GM20000 (cell line): Measurements from ENCODE around the gene TBC1D22B.

Experiments
- DNase-seq: peaks from one replicate; pipeline ENCODE4 v3.0.0; 2012; ENCODE audit warnings: low spot score
- TF ChIP-seq, protein P1 (sequence below): IDR thresholded peaks from 2 replicates; pipeline ENCODE4 v1.5.1; 2012; ENCODE audit warnings: mild to moderate bottlenecking, control low read depth; ENCODE audit errors: extremely low read depth, missing control alignments

The TBC1D22B gene

DNA sequence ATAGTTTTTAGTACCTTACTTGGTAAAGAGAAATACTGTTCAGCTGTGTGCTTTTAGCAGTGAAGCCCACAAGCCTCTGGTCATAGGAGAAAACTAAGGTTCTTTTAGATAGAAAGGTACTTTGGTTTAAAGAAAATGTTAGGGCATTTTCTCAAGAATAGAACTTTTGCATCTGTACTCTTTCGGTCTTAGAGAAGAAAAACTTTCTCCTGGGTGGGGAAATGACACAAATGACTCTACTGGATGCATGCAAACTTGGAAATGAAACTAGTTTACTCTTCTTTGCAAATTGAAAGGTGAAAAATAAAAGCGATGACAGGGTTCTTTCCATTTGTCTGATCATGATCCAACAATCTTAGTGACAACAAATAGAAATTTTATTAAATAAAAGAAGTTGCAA lies 2.5 kb downstream of the TBC1D22B start:
- TF ChIP-seq, protein P1, sequence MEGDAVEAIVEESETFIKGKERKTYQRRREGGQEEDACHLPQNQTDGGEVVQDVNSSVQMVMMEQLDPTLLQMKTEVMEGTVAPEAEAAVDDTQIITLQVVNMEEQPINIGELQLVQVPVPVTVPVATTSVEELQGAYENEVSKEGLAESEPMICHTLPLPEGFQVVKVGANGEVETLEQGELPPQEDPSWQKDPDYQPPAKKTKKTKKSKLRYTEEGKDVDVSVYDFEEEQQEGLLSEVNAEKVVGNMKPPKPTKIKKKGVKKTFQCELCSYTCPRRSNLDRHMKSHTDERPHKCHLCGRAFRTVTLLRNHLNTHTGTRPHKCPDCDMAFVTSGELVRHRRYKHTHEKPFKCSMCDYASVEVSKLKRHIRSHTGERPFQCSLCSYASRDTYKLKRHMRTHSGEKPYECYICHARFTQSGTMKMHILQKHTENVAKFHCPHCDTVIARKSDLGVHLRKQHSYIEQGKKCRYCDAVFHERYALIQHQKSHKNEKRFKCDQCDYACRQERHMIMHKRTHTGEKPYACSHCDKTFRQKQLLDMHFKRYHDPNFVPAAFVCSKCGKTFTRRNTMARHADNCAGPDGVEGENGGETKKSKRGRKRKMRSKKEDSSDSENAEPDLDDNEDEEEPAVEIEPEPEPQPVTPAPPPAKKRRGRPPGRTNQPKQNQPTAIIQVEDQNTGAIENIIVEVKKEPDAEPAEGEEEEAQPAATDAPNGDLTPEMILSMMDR, result no peak
- DNase-seq, result peak; percentile 38

DNA sequence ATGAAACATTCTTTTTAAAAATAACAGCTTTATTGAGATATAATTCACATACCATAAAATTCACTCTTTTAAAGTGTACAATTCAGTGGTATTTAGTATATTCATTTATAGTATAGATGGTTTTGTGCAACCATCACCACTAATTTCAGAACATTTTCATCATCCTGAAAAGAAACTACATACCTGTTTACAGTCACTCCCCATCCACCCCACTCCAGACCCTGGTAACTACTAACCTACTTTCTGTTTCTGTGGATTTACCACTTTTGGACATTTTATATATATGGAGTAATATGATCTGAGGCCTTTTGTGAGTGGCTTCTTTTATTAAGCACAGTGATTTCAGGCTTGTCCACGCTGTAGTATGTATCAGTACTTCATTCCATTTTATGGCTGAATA lies 2.9 kb downstream of the TBC1D22B start:
- TF ChIP-seq, protein P1, result no peak
- no peak for DNase-seq

DNA sequence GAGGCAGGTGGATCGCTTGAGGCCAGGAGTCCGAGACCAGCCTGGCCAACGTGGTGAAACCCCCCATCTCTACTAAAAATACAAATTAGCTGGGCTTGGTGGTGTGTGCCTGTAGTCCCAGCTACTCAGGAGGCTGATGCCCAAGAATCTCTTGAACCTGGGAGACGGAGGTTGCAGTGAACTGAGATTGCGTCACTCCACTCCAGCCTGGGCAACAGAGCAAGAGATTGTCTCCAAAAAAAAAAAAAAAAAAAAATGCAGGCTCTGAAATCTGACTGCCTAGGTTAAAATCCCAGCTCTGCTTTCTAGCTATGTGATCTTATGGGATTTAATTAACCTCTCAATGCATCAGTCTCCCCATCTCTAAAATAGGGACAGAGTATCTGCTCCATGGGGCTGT lies 3.6 kb downstream of the TBC1D22B start:
- no peak for DNase-seq
- TF ChIP-seq, protein P1, result no peak

DNA sequence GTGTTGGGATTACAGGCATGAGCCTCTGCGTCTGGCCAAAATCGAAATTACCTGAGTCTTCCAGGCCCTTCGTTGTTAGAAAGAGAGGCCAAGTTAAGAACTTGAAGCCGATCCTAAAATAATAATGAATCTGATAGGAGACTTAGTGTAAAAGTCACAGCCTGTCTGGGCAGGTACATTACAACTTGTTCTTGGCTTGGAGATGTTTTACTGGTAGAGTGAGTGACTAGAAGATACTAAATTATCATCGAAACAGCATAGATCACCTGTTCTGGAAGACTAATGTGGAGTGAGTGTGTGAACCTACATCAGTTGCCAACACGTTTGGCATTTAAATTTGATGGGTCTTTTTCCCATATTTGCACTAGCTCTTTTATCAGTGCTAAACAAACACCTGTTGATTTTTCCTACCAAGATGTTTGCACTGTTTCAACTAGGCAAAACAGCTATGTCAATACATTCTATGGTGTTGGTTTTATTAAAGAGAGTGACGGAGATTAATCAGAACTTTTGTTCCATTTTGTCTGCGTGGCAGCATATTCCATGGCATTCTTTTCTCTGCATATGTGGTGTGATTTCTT lies 5.0 kb downstream of the TBC1D22B start:
- DNase-seq, result no peak
- TF ChIP-seq, protein P1, result no peak

DNA sequence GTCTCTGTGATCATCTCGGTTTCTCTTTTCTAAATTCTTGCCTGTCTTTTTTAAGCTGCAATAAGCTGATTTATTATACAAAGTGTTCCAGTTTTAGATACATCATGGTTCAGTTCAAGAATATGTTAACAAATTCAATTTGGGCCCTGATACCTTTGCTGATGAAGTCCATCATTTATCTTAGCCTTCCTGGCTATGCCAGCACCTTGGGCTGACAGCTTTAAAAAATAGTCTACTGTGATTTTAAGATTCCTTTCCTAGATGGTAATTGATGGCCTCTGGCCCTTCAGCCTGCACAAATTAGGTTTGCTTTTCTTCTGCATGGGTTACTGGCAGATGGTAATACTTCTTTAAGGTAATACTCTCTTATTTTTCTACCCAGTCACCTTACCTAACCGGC lies 7.4 kb downstream of the TBC1D22B start:
- TF ChIP-seq, protein P1, result no peak
- DNase-seq, result no peak

DNA sequence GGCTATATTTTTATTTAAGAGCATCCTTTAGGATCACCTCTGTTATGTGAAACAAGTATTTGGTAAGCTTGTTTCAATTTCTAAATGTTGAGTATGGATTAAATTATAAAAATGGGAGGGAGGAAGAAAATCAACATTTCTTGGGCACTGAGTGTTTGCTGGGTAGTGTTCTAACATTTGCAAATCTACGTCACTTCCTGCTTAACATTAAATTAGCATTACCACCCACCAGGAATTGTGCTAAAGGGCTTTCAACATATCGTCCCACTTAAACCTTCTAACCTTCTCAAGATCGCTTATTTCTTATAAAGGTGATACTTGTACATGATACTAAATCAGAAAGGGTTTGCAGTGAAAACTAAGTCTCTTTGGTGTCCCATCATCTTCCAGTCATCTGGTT lies 8.3 kb downstream of the TBC1D22B start:
- DNase-seq, result no peak
- TF ChIP-seq, protein P1, result no peak

DNA sequence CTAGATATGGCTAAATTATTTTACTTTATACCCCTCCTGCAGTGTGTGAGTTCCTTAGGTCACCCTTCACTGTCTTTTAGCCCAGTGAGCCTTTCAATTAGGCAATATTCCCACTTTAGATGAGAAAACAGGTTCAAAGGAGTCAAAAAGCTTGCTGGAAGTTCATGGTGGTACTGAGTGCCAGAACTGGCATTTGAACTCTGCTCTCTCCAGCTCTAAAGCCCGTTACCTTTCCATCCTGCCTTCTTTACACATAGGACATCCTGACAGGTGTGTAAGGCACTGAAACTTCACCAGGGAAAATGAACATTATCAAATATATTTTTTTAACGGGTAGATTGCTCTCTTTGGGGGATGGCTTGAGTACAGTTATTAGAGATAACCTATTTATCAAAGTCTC lies 11.5 kb downstream of the TBC1D22B start:
- DNase-seq, result no peak
- TF ChIP-seq, protein P1, result no peak
